Subcutaneous abdominal adipose tissue (tissue), 5 donors: ENCODE results near the gene MARVELD1.

Experiments
- H3K27ac ChIP-seq: one replicate; pipeline ENCODE4 v1.7.0; 2013; ENCODE audit warnings: low read depth, mild to moderate bottlenecking, inconsistent platforms, low read length, moderate library complexity
- H3K27me3 ChIP-seq, 5 donors: one replicate each; pipeline ENCODE4 v1.7.0; 2013; ENCODE audit warnings: low read length in 5 of 5, inconsistent platforms in 1 of 5; ENCODE audit not compliant: control insufficient read depth in 5 of 5, insufficient read depth in 4 of 5
- H3K36me3 ChIP-seq, 5 donors: one replicate each; pipeline ENCODE4 v1.7.0; 2013; ENCODE audit warnings: low read length in 5 of 5; ENCODE audit not compliant: control insufficient read depth in 5 of 5, insufficient read depth in 5 of 5
- H3K4me1 ChIP-seq, 5 donors: one replicate each; pipeline ENCODE4 v1.7.0; 2013; ENCODE audit warnings: low read length in 5 of 5, mild to moderate bottlenecking in 3 of 5, moderate library complexity in 1 of 5; ENCODE audit not compliant: control insufficient read depth in 5 of 5, insufficient read depth in 5 of 5
- H3K4me3 ChIP-seq, 5 donors: one replicate each; pipeline ENCODE4 v1.7.0; 2013; ENCODE audit warnings: low read length in 5 of 5, low read depth in 1 of 5
- H3K9ac ChIP-seq, 5 donors: one replicate each; pipeline ENCODE4 v1.7.0; 2013; ENCODE audit warnings: low read length in 5 of 5, mild to moderate bottlenecking in 4 of 5, moderate library complexity in 3 of 5
- H3K9me3 ChIP-seq, 5 donors: one replicate each; pipeline ENCODE4 v1.7.0; 2013; ENCODE audit warnings: low read length in 5 of 5; ENCODE audit not compliant: control insufficient read depth in 5 of 5
- donor health status: healthy.
- donor health status: healthy.
- donor health status: healthy.
- donor health status: healthy.
- donor health status: healthy.

The MARVELD1 gene

DNA sequence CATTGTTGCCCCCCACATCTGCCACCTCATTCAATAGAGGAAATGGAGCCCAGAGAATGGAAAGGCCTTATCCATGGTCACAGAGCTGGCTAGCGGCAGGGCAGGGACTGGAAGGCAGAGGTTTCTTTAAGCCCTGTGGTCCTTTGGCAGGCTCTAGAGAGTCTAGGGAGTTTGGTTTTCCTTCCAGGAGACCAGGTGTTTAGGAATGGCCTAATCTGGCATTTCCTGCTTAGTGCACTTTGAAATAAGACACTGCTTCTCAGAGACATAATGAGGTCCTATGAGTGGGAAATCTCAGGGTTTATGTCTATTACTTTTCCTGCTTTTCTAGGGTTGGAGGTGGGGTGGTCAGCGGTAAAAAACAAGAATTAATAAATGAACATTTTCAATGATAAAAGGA is 6.1 kb downstream of the MARVELD1 start:
- Histone ChIP-seq H3K36me3 (peaks cover 0 to 9% (median 4%) of the 10 kb centered on the region in 5 donors), H3K27ac (no peak overlapping the region), H3K4me1 (peaks cover 8 to 38% (median 32%) of the 10 kb centered on the region in 5 donors), H3K9ac (no peak overlapping the region), H3K4me3 (no peak overlapping the region), H3K27me3 (no peaks in the 10 kb centered on the region), H3K9me3 (no peaks in the 10 kb centered on the region)

DNA sequence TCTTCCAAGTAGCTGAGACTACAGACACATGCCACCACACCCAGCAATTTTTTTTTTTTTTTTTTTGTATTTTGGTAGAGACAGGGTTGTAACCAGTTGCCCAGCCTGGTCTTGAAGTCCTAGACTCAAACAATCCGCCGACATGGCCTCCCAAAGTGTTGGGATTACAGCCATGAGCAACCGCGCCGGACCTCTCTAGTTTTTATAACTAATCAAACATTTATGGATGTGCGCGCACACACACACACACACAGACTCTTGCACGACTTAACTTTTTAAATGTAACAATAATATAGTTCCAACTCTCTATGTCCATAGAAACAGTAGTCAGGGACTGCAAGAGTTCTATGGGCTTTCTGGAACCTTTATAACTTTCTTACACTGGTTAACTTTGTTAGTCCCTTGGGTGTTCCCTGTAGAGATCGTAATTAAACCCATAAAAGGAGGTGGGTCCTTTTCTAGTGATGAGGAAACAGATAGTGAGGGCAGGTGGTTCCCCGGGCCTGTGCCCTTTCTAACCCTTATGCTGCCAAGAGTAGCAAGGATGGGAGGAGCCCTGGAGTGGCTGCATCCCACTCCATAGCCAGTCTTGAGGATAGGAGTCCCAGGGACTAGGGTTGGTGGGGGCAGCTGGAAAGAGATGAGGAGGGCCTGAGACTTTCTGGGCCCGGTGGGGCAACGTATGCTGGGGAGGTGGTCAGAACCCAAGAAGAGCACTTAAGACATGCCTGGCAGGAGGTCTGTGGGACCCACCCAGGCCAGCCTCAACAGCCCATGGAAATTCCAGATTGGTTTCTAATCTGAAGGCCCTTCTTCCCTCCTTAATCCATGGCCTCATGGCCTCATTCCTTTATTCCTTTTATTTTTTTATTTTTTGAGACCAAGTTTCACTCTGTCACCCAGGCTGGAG is 8.6 kb downstream of the MARVELD1 start:
- Histone ChIP-seq H3K27ac (no peak overlapping the region), H3K9me3 (no peaks in the 10 kb centered on the region), H3K27me3 (no peaks in the 10 kb centered on the region), H3K9ac (no peak overlapping the region), H3K4me1 (peaks cover 8 to 26% (median 19%) of the 10 kb centered on the region in 5 donors), H3K4me3 (no peak overlapping the region), H3K36me3 (peaks cover 0 to 9% (median 4%) of the 10 kb centered on the region in 5 donors)

DNA sequence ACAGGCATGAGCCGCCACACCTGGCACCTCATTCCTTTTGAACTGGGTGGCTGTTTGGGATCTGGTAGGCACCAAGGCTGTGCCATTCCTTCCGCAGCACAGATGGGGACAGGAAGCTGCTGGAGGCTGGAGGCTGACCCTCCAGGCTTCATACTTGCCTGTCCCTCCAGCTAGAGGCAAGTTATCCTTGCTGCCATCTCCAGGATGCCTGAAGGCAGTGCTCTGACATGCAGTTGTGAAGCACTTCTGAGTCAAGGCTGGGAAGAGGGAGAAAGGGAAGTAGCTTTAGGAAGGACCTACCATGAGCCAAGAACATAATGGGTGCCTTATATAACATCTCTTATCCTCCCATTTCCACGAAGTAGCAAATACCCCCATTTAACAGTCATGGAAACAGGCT is 9.5 kb downstream of the MARVELD1 start:
- H3K9me3 ChIP-seq, result no peaks in the 10 kb centered on the region

GRCh38 chr10:97724341-97724941 is 10.9 kb downstream of the MARVELD1 start:
- Histone ChIP-seq H3K36me3 (no peaks in the 10 kb centered on the region), H3K4me1 (peaks cover 0 to 9% (median 5%) of the 10 kb centered on the region in 5 donors), H3K4me3 (no peak overlapping the region), H3K27ac (no peak overlapping the region), H3K27me3 (no peaks in the 10 kb centered on the region), H3K9ac (no peak overlapping the region), H3K9me3 (no peaks in the 10 kb centered on the region)

More for the DNA sequence above, 9.5 kb downstream of the MARVELD1 start:
- Histone ChIP-seq H3K9ac (no peak overlapping the region), H3K4me1 (peaks cover 7 to 21% (median 18%) of the 10 kb centered on the region in 5 donors), H3K36me3 (peaks cover 0 to under 1% (median 0%) of the 10 kb centered on the region in 5 donors), H3K27me3 (no peaks in the 10 kb centered on the region), H3K27ac (no peak overlapping the region), H3K4me3 (no peak overlapping the region)

GRCh38 chr10:97726636-97727178 is 13.2 kb downstream of the MARVELD1 start:
- H3K27ac ChIP-seq, result no peak overlapping the region
- peaks cover 0 to 8% (median 5%) of the 10 kb centered on the region in 5 donors for H3K4me1 ChIP-seq
- H3K9ac ChIP-seq, result no peak overlapping the region
- peak overlapping the region; percentile 13 to 49 (median 26) for H3K4me3 ChIP-seq
- no peaks in the 10 kb centered on the region for H3K27me3 ChIP-seq
- no peaks in the 10 kb centered on the region for H3K36me3 ChIP-seq
- H3K9me3 ChIP-seq, result no peaks in the 10 kb centered on the region

- no peaks in the 10 kb centered on the region for H3K27me3 ChIP-seq
- H3K4me3 ChIP-seq, result no peak overlapping the region
- H3K9ac ChIP-seq, result no peak overlapping the region
- H3K4me1 ChIP-seq, result peaks cover 0 to 8% (median 5%) of the 10 kb centered on the region in 5 donors
- no peaks in the 10 kb centered on the region for H3K36me3 ChIP-seq
- no peak overlapping the region for H3K27ac ChIP-seq
- H3K9me3 ChIP-seq, result no peaks in the 10 kb centered on the region
Measured at GRCh38 chr10:97729014-97729413, 15.5 kb downstream of the MARVELD1 start.

GRCh38 chr10:97731346-97732051 is 18.0 kb downstream of the MARVELD1 start:
- Histone ChIP-seq H3K27me3 (no peaks in the 10 kb centered on the region), H3K4me1 (peaks cover 0 to 10% (median 7%) of the 10 kb centered on the region in 5 donors), H3K4me3 (no peak overlapping the region), H3K9ac (no peak overlapping the region), H3K9me3 (no peaks in the 10 kb centered on the region), H3K27ac (no peak overlapping the region), H3K36me3 (no peaks in the 10 kb centered on the region)

GRCh38 chr10:97732052-97732359 is 18.5 kb downstream of the MARVELD1 start:
- H3K27me3 ChIP-seq, result no peaks in the 10 kb centered on the region
- no peaks in the 10 kb centered on the region for H3K9me3 ChIP-seq
- no peak overlapping the region for H3K27ac ChIP-seq
- H3K4me3 ChIP-seq, result no peak overlapping the region
- no peaks in the 10 kb centered on the region for H3K36me3 ChIP-seq
- peaks cover 0 to 9% (median 6%) of the 10 kb centered on the region in 5 donors for H3K4me1 ChIP-seq
- H3K9ac ChIP-seq, result no peak overlapping the region

GRCh38 chr10:97733256-97733655 is 19.7 kb downstream of the MARVELD1 start:
- Histone ChIP-seq H3K9me3 (no peaks in the 10 kb centered on the region), H3K27me3 (no peaks in the 10 kb centered on the region), H3K4me1 (peaks cover 3 to 18% (median 13%) of the 10 kb centered on the region in 5 donors), H3K4me3 (no peak overlapping the region), H3K36me3 (no peaks in the 10 kb centered on the region), H3K9ac (no peak overlapping the region), H3K27ac (no peak overlapping the region)
